Endothelial cell of umbilical vein (primary cell): Measurements from ENCODE around the gene NDUFS2. TPM values are rescaled to one million over a fixed set of nuclear protein-coding genes. Genes with fewer than 3 reads are reported as not detected.

Experiments
- BruUV-seq: library from RNA; stranded (reverse); fragments of 400-500 nt; replicated peaks from 2 replicates; lab custom pipeline; 2021; lab: Mats Ljungman, UMichigan
- CTCF ChIA-PET: fragments of 300-600, 350-600 bp; sonication (Branson Sonifier 250); formaldehyde crosslinking; loops from one replicate; lab custom pipeline; 2021; ENCODE audit warnings: antibody characterized with exemption, inconsistent platforms; lab: Charles Lee
- POLR2A ChIA-PET: fragments of 300-600, 350-600 bp; sonication (Branson Sonifier 250); formaldehyde crosslinking; loops from one replicate; lab custom pipeline; 2021; ENCODE audit warnings: antibody characterized with exemption, inconsistent platforms; lab: Charles Lee
- DNase-seq: peaks from one replicate; pipeline ENCODE4 v3.0.0-alpha.2; 2011; ENCODE audit warnings: low read depth, low spot score
- FAIRE-seq: peaks from 2 replicates; lab custom pipeline; 2011; peaks lifted over from hg19 to GRCh38; lab: Jason Lieb, UNC
- H2AFZ ChIP-seq: 2 replicates; pipeline ENCODE4 v1.6.0; 2012; ENCODE audit warnings: low read depth, low read length, control low read depth, inconsistent platforms
- H3K27ac ChIP-seq: 2 replicates; pipeline ENCODE4 v1.5.1; 2011; ENCODE audit warnings: low read depth, mild to moderate bottlenecking, control low read depth, low read length, moderate library complexity; ENCODE audit not compliant: insufficient read depth
- H3K27me3 ChIP-seq, 2 experiments: 2 replicates each; pipeline versions ENCODE4 v1.6.0 to v1.6.1; 2011; ENCODE audit warnings: low read length in 2 of 2, mixed read lengths in 1 of 2; ENCODE audit not compliant: control insufficient read depth in 2 of 2, insufficient read depth in 2 of 2
- H3K36me3 ChIP-seq, 2 experiments: 2 replicates in 1 of 2; 3 replicates in 1 of 2; pipeline ENCODE4 v1.5.1; 2011; ENCODE audit warnings: low read length in 2 of 2, mild to moderate bottlenecking in 1 of 2, moderate library complexity in 1 of 2; ENCODE audit not compliant: control insufficient read depth in 2 of 2, insufficient read depth in 2 of 2; ENCODE audit errors: extremely low read depth in 1 of 2
- H3K4me1 ChIP-seq: 3 replicates; pipeline ENCODE4 v1.5.1; 2011; ENCODE audit warnings: mild to moderate bottlenecking, low read length; ENCODE audit not compliant: control insufficient read depth, insufficient read depth; ENCODE audit errors: extremely low read depth
- H3K4me2 ChIP-seq: 2 replicates; pipeline ENCODE4 v1.6.1; 2011; ENCODE audit warnings: low read length, control low read depth, mixed read lengths; ENCODE audit not compliant: insufficient read depth
- H3K4me3 ChIP-seq, 3 experiments: fragments of 200-600 bp in 1 of 3; sonication (generic), shearing (Covaris generic) in 1 of 3; replicated peaks in 1 of 3; 2 replicates each; pipeline ENCODE4 v1.5.1; 2011 to 2016; ENCODE audit warnings: control low read depth in 3 of 3, low read length in 3 of 3, mild to moderate bottlenecking in 2 of 3, inconsistent platforms in 1 of 3, low read depth in 1 of 3, moderate library complexity in 1 of 3; ENCODE audit not compliant: insufficient read depth in 1 of 3
- H3K79me2 ChIP-seq: 2 replicates; pipeline ENCODE4 v1.6.0; 2012; ENCODE audit warnings: low read length, inconsistent platforms; ENCODE audit not compliant: control insufficient read depth, insufficient read depth
- H3K9ac ChIP-seq: replicated peaks from 2 replicates; pipeline ENCODE3; 2011; ENCODE audit warnings: low read length, control low read depth; ENCODE audit not compliant: insufficient read depth; ENCODE audit errors: extremely low read depth
- H3K9me1 ChIP-seq: replicated peaks from 3 replicates; pipeline ENCODE4 v1.6.0; 2011; ENCODE audit warnings: mild to moderate bottlenecking, low read length; ENCODE audit not compliant: control insufficient read depth, insufficient read depth; ENCODE audit errors: extremely low read depth
- H3K9me3 ChIP-seq: replicated peaks from 2 replicates; pipeline ENCODE4 v1.5.1; 2012; ENCODE audit warnings: low read length, inconsistent platforms; ENCODE audit not compliant: control insufficient read depth, insufficient read depth
- H4K20me1 ChIP-seq: replicated peaks from 2 replicates; pipeline ENCODE3; 2011; ENCODE audit warnings: mild to moderate bottlenecking, low read length; ENCODE audit not compliant: control insufficient read depth, insufficient read depth; ENCODE audit errors: extremely low read depth
- CTCF ChIP-seq, 2 donors: IDR thresholded peaks; 1 replicate in 1 of 2; 2 replicates in 1 of 2; pipeline ENCODE4 v1.5.1; 2011; ENCODE audit warnings: low read length in 2 of 2, mild to moderate bottlenecking in 2 of 2, moderate library complexity in 2 of 2, control low read depth in 1 of 2, inconsistent platforms in 1 of 2, low read depth in 1 of 2; ENCODE audit not compliant: insufficient read depth in 1 of 2; ENCODE audit errors: extremely low read depth in 1 of 2
- EZH2 ChIP-seq: IDR thresholded peaks from 2 replicates; pipeline ENCODE4 v1.6.1; 2012; ENCODE audit warnings: borderline replicate concordance, low read depth, mild to moderate bottlenecking, moderate library complexity, low read length, inconsistent platforms; ENCODE audit not compliant: severe bottlenecking
- FOS ChIP-seq: IDR thresholded peaks from 2 replicates; pipeline ENCODE4 v1.6.1; 2011; ENCODE audit warnings: mild to moderate bottlenecking, low read length, moderate library complexity, borderline replicate concordance; ENCODE audit not compliant: insufficient read depth
- GATA2 ChIP-seq: IDR thresholded peaks from 2 replicates; pipeline ENCODE4 v1.7.0; 2011; ENCODE audit warnings: low read depth, mild to moderate bottlenecking, moderate library complexity, mixed read lengths, low read length; ENCODE audit not compliant: insufficient read length, insufficient read depth
- JUN ChIP-seq: IDR thresholded peaks from 2 replicates; pipeline ENCODE4 v1.6.1; 2011; ENCODE audit warnings: borderline replicate concordance, low read depth; ENCODE audit not compliant: insufficient read length, insufficient read depth
- MAX ChIP-seq: IDR thresholded peaks from 2 replicates; pipeline ENCODE4 v1.6.1; 2011; ENCODE audit not compliant: insufficient read depth, insufficient read length
- MYC ChIP-seq: IDR thresholded peaks from one replicate; pipeline ENCODE4 v1.6.1; 2011; ENCODE audit warnings: mild to moderate bottlenecking, low read depth, low read length
- POLR2A ChIP-seq: IDR thresholded peaks from 2 replicates; pipeline ENCODE4 v1.6.1; 2012; ENCODE audit warnings: low read depth, mild to moderate bottlenecking, control low read depth, low read length
- POLR2AphosphoS5 ChIP-seq: IDR thresholded peaks from 2 replicates; pipeline ENCODE4 v1.6.1; 2012; ENCODE audit warnings: low read depth, mild to moderate bottlenecking, control low read depth, low read length, moderate library complexity; ENCODE audit not compliant: insufficient read depth
- dilution Hi-C: fragments of 300-500 bp; cut with MboI; formaldehyde crosslinking; loops from one replicate; pipeline ENCODE4 v1.15.0; 2019; ENCODE audit warnings: low sequenced_read_pairs; ENCODE audit not compliant: extremely low pct_ligation_motif_present
- intact Hi-C: fragments of 100-400 bp; cut with micrococcal nuclease; formaldehyde crosslinking; loops from one replicate; pipeline ENCODE4 v1.10.0; 2022
- polyA plus RNA-seq, 4 experiments: library from polyadenylated mRNA; depleted of rRNA in 3 of 4; stranded (reverse) in 3 of 4; unstranded in 1 of 4; fragments of >200 nt; gene quantifications; 2 replicates each; pipeline versions ENCODE4 v1.2.1 to v1.2.3, GENCODE V29; 2011 to 2012; ENCODE audit warnings: missing spikeins in 1 of 4
- total RNA-seq: library from RNA; stranded (reverse); gene quantifications from 2 replicates; pipeline ENCODE4 v1.2.3, GENCODE V29; 2021

The NDUFS2 gene
- total and polyA plus RNA-seq, 2 donors (not counting 3 experiments of a cell fraction or from before 2014, with no cell fraction given) = 95.1 to 130 TPM

- Histone ChIP-seq H2AFZ (peak overlapping the region; percentile 25), H3K9me3 (no peaks in the 10 kb centered on the region), H4K20me1 (no peaks in the 10 kb centered on the region), H3K9me1 (no peaks in the 10 kb centered on the region), H3K4me2 (peak overlapping the region; percentile 61), H3K9ac (peak overlapping the region; percentile 68), H3K36me3 (peaks cover 2 to 14% of the 10 kb centered on the region in 2 experiments), H3K4me1 (peaks cover 7% of the 10 kb centered on the region), H3K27ac (peak overlapping the region; percentile 26), H3K27me3 (no peaks in the 10 kb centered on the region), H3K79me2 (peaks cover 7% of the 10 kb centered on the region), H3K4me3 (peak overlapping the region; percentile 51 to 76 (median 65))
- dilution Hi-C loops = no loop called here
- BruUV-seq = no TSS peak
- FAIRE-seq (no peak), DNase-seq (no peak)
- CTCF ChIA-PET = no interaction called here
- POLR2A ChIA-PET = no interaction called here
- intact Hi-C loops = loop anchor here (2.0 kb wide), 1 partner anchor 41 kb away; the partner anchor contains the start of genes NIT1 and PFDN2
- TF ChIP-seq POLR2AphosphoS5 = no peak
- TF ChIP-seq FOS = no peak
- no peak for TF ChIP-seq JUN
- no peak for TF ChIP-seq POLR2A
- TF ChIP-seq GATA2 = no peak
- no peak for TF ChIP-seq EZH2
- TF ChIP-seq MYC = no peak
- no peak for TF ChIP-seq MAX
- no peak for TF ChIP-seq CTCF (IDR thresholded peaks at IDR 0.05; ENCODE audit: extremely low read depth in 1 of 2, insufficient read depth in 1 of 2, low read depth in 1 of 2, low read length in 2 of 2)
Measured at GRCh38 chr1:161159913-161160243, 42.3 kb upstream of the NDUFS2 start.
